H1 (cell line): ENCODE data around the gene NFE2L2. TPM values are rescaled to one million over a fixed set of nuclear protein-coding genes. Genes with fewer than 3 reads are reported as not detected.

Experiments
- CTCF ChIA-PET: fragments of 300-600 bp; sonication (Branson Sonifier 250); formaldehyde crosslinking; loops from one replicate; lab custom pipeline; 2021; ENCODE audit not compliant: partially characterized antibody; lab: Charles Lee
- POLR2A ChIA-PET: fragments of 300-600 bp; sonication (Branson Sonifier 250); formaldehyde crosslinking; loops from one replicate; lab custom pipeline; 2021; ENCODE audit warnings: inconsistent platforms; ENCODE audit not compliant: partially characterized antibody; lab: Charles Lee
- DNase-seq, 2 experiments: peaks; one replicate each; pipeline versions ENCODE4 v3.0.0 to v3.0.0-alpha.2; 2010 to 2022; ENCODE audit warnings: low spot score in 2 of 2, low read depth in 1 of 2, mixed read lengths in 1 of 2
- FAIRE-seq: peaks from 2 replicates; lab custom pipeline; 2011; peaks lifted over from hg19 to GRCh38; lab: Jason Lieb, UNC
- H2AFZ ChIP-seq: 2 replicates; pipeline ENCODE4 v1.8.1; 2012; ENCODE audit warnings: low read length, inconsistent platforms
- H2AK5ac ChIP-seq: 2 replicates; pipeline ENCODE4 v1.6.1; 2013; ENCODE audit warnings: low read depth, low read length
- H2BK120ac ChIP-seq: replicated peaks from 2 replicates; pipeline ENCODE3; 2013; ENCODE audit warnings: low read depth, low read length, inconsistent platforms
- H2BK12ac ChIP-seq: 2 replicates; pipeline ENCODE4 v1.6.1; 2013; ENCODE audit warnings: low read depth, low read length
- H2BK15ac ChIP-seq: 2 replicates; pipeline ENCODE4 v1.6.1; 2013; ENCODE audit warnings: low read length
- H2BK20ac ChIP-seq: 2 replicates; pipeline ENCODE4 v1.6.1; 2013; ENCODE audit warnings: low read length
- H2BK5ac ChIP-seq: 2 replicates; pipeline ENCODE4 v1.6.1; 2013; ENCODE audit warnings: low read depth, low read length
- H3K14ac ChIP-seq: 2 replicates; pipeline ENCODE4 v1.6.1; 2013; ENCODE audit warnings: inconsistent platforms; ENCODE audit not compliant: insufficient read length
- H3K18ac ChIP-seq: 2 replicates; pipeline ENCODE4 v1.6.1; 2013; ENCODE audit warnings: low read length; ENCODE audit errors: extremely low read depth
- H3K23ac ChIP-seq: 2 replicates; pipeline ENCODE4 v1.6.1; 2013; ENCODE audit warnings: inconsistent platforms; ENCODE audit not compliant: insufficient read length
- H3K23me2 ChIP-seq: 2 replicates; pipeline ENCODE4 v1.6.1; 2013; ENCODE audit warnings: low read depth, low read length
- H3K27ac ChIP-seq: 2 replicates; pipeline ENCODE4 v1.6.1; 2011; ENCODE audit warnings: low read depth, low read length, inconsistent platforms
- H3K27me3 ChIP-seq, 4 experiments: replicated peaks in 1 of 4; 1 replicate in 1 of 4; 2 replicates in 3 of 4; pipeline versions ENCODE4 v1.6.1 to v1.8.1; 2011 to 2013; ENCODE audit warnings: low read length in 3 of 4, mild to moderate bottlenecking in 3 of 4, inconsistent platforms in 2 of 4, mixed read lengths in 2 of 4, moderate library complexity in 1 of 4; ENCODE audit not compliant: control insufficient read depth in 3 of 4, insufficient read depth in 3 of 4; ENCODE audit errors: extremely low read depth in 1 of 4
- H3K36me3 ChIP-seq, 4 experiments: 2 replicates each; pipeline versions ENCODE4 v1.6.1 to v1.8.1; 2011 to 2013; ENCODE audit warnings: mild to moderate bottlenecking in 4 of 4, low read length in 3 of 4, moderate library complexity in 2 of 4, control low read depth in 1 of 4, inconsistent platforms in 1 of 4; ENCODE audit not compliant: insufficient read depth in 4 of 4, control insufficient read depth in 2 of 4
- H3K4ac ChIP-seq: replicated peaks from 2 replicates; pipeline ENCODE3; 2013; ENCODE audit warnings: low read length, low read depth, mixed read lengths, inconsistent platforms; ENCODE audit not compliant: insufficient read length
- H3K4me1 ChIP-seq, 4 experiments: replicated peaks in 1 of 4; 1 replicate in 1 of 4; 2 replicates in 3 of 4; pipeline versions ENCODE4 v1.6.1 to v1.8.1; 2011 to 2013; ENCODE audit warnings: low read length in 3 of 4, inconsistent platforms in 2 of 4, mixed read lengths in 1 of 4; ENCODE audit not compliant: insufficient read depth in 4 of 4, control insufficient read depth in 3 of 4
- H3K4me2 ChIP-seq, 2 experiments: 2 replicates each; pipeline versions ENCODE4 v1.6.1 to v1.8.1; 2011 to 2013; ENCODE audit warnings: low read depth in 2 of 2, low read length in 2 of 2, control low read depth in 1 of 2, inconsistent platforms in 1 of 2, mild to moderate bottlenecking in 1 of 2; ENCODE audit not compliant: insufficient read depth in 1 of 2
- H3K4me3 ChIP-seq, 4 experiments: fragments of 200-600, 300-600 bp in 1 of 4; sonication (generic), shearing (Covaris generic), sonication (Bioruptor Twin) in 1 of 4; 2 replicates each; pipeline versions ENCODE4 v1.5.1 to v1.8.1; 2011 to 2016; ENCODE audit warnings: low read length in 4 of 4, low read depth in 3 of 4, control low read depth in 2 of 4, inconsistent platforms in 2 of 4, mild to moderate bottlenecking in 2 of 4, mixed read lengths in 1 of 4, moderate library complexity in 1 of 4; ENCODE audit not compliant: insufficient read depth in 2 of 4; ENCODE audit errors: extremely low read depth in 1 of 4
- H3K56ac ChIP-seq: replicated peaks from 2 replicates; pipeline ENCODE3; 2013; ENCODE audit warnings: low read depth, mild to moderate bottlenecking, mixed read lengths, low read length, inconsistent platforms; ENCODE audit not compliant: insufficient read length
- H3K79me1 ChIP-seq: 2 replicates; pipeline ENCODE4 v1.6.1; 2013; ENCODE audit warnings: low read depth, low read length, control low read depth
- H3K79me2 ChIP-seq, 2 experiments: 2 replicates each; pipeline versions ENCODE4 v1.6.1 to v1.8.1; 2012 to 2013; ENCODE audit warnings: low read length in 2 of 2, mild to moderate bottlenecking in 2 of 2, inconsistent platforms in 1 of 2; ENCODE audit not compliant: insufficient read depth in 2 of 2, control insufficient read depth in 1 of 2
- H3K9ac ChIP-seq, 4 experiments: replicated peaks in 1 of 4; 1 replicate in 1 of 4; 2 replicates in 3 of 4; pipeline versions ENCODE4 v1.6.1 to v1.8.1; 2011 to 2013; ENCODE audit warnings: low read depth in 3 of 4, low read length in 3 of 4, control low read depth in 2 of 4, mild to moderate bottlenecking in 2 of 4, moderate library complexity in 2 of 4, inconsistent platforms in 1 of 4; ENCODE audit errors: extremely low read depth in 1 of 4
- H3K9me3 ChIP-seq, 2 experiments: 2 replicates each; pipeline versions ENCODE4 v1.6.1 to v1.8.1; 2012 to 2013; ENCODE audit warnings: mild to moderate bottlenecking in 2 of 2, moderate library complexity in 2 of 2, control low read depth in 1 of 2, inconsistent platforms in 1 of 2, low read depth in 1 of 2, low read length in 1 of 2, mixed read lengths in 1 of 2; ENCODE audit not compliant: insufficient read depth in 2 of 2
- H4K20me1 ChIP-seq, 2 experiments: replicated peaks in 1 of 2; 2 replicates each; pipeline versions ENCODE3 to v1.8.1; 2011 to 2013; ENCODE audit warnings: inconsistent platforms in 2 of 2, low read length in 2 of 2, mild to moderate bottlenecking in 1 of 2; ENCODE audit not compliant: insufficient read depth in 2 of 2, control insufficient read depth in 1 of 2
- H4K5ac ChIP-seq: 2 replicates; pipeline ENCODE4 v1.6.1; 2013; ENCODE audit warnings: low read length, low read depth, mixed read lengths, inconsistent platforms; ENCODE audit not compliant: insufficient read length
- H4K8ac ChIP-seq: 2 replicates; pipeline ENCODE4 v1.8.0; 2013; ENCODE audit warnings: mild to moderate bottlenecking, moderate library complexity, low read length, inconsistent platforms; ENCODE audit not compliant: insufficient read depth; ENCODE audit errors: extremely low read depth
- H4K91ac ChIP-seq: replicated peaks from 2 replicates; pipeline ENCODE3; 2013; ENCODE audit warnings: low read length, mixed read lengths, inconsistent platforms; ENCODE audit not compliant: insufficient read length
- MAX ChIP-seq: IDR thresholded peaks from 2 replicates; pipeline ENCODE4 v1.6.1; 2012; ENCODE audit warnings: inconsistent platforms
- POU5F1 ChIP-seq: IDR thresholded peaks from 2 replicates; pipeline ENCODE4 v1.6.1; 2011; ENCODE audit warnings: low read depth, mild to moderate bottlenecking, low read length, moderate library complexity
- WGBS, 2 experiments: shearing (Covaris generic) in 1 of 2; methylation state at CpG; one replicate each; pipeline versions ENCODE4 v1.1.6 to v1.1.7; 2013 to 2015; ENCODE audit warnings: low lambda C conversion rate in 2 of 2, mixed read lengths in 2 of 2, inconsistent platforms in 1 of 2, low coverage in 1 of 2, missing lambda C conversion rate in 1 of 2; ENCODE audit not compliant: insufficient replicate concordance in 2 of 2, insufficient coverage in 1 of 2, insufficient read length in 1 of 2; ENCODE audit errors: extremely low coverage in 1 of 2, missing lambda C conversion rate in 1 of 2; 5-methylcytosine and 5-hydroxymethylcytosine counted together
- polyA plus RNA-seq, 7 experiments: library from polyadenylated mRNA; depleted of rRNA in 3 of 7; stranded (reverse) in 5 of 7; unstranded in 2 of 7; fragments of >200 nt in 5 of 7; fragments of 200-250 nt in 2 of 7; gene quantifications; 1 replicate in 5 of 7; 2 replicates in 1 of 7; 4 replicates in 1 of 7; pipeline versions ENCODE4 v1.2.1 to v1.2.3, GENCODE V29; 2011 to 2013; ENCODE audit warnings: missing spikeins in 2 of 7, mixed read lengths in 2 of 7
- total RNA-seq: library from RNA; stranded (reverse); fragmentation: NEBNext Ultra II Directional; extraction: Animal tissue kit (Norgen Biotek cat#: 25700); gene quantifications from 2 replicates; pipeline ENCODE4 v1.2.1, GENCODE V29; 2021

NFE2L2 gene
- total and polyA plus RNA-seq, 2 of the 8 experiments (the other 6 are each of a cell fraction or from before 2014, with no cell fraction given): 33.2 to 34.5 TPM

GRCh38 chr2:177314194-177314593, 49.7 kb upstream of the NFE2L2 start:
- 92% methylated on average over 1 of the region's 1 CpG; no CpG with 5 or more reads in 1 of the 2 experiments for WGBS, 2 experiments
- POLR2A ChIA-PET: interaction anchor here (3.9 kb wide), 1 partner anchor 50 kb away, joined by 16 read pairs; the partner anchor contains the start of gene NFE2L2
- Histone ChIP-seq H2BK15ac (no peak overlapping the region), H3K27ac (no peak overlapping the region), H2BK120ac (no peak overlapping the region), H3K9ac (no peak overlapping the region), H4K5ac (no peak overlapping the region), H3K23ac (no peak overlapping the region), H3K14ac (no peak overlapping the region), H2BK12ac (no peak overlapping the region), H3K18ac (no peak overlapping the region), H2BK5ac (no peak overlapping the region), H4K8ac (no peak overlapping the region), H2AK5ac (no peak overlapping the region), H2AFZ (no peak overlapping the region), H3K56ac (no peak overlapping the region), H3K4me1 (peaks cover 0 to 5% (median 2%) of the 10 kb centered on the region in 4 experiments; a peak in 3 of 7 replicates), H3K79me1 (no peaks in the 10 kb centered on the region), H3K4me2 (no peak overlapping the region), H3K36me3 (no peaks in the 10 kb centered on the region), H3K79me2 (no peaks in the 10 kb centered on the region), H2BK20ac (no peak overlapping the region), H4K91ac (no peak overlapping the region), H3K4ac (no peak overlapping the region), H3K4me3 (no peak overlapping the region), H3K27me3 (no peaks in the 10 kb centered on the region), H3K9me3 (no peaks in the 10 kb centered on the region), H4K20me1 (no peaks in the 10 kb centered on the region), H3K23me2 (no peaks in the 10 kb centered on the region)
- TF ChIP-seq POU5F1: no peak
- TF ChIP-seq MAX: no peak
- DNase-seq: no peak
- CTCF ChIA-PET: interaction anchor here (0.6 to 2.8 kb wide), 8 partner anchors 19 to 1996 kb away, joined by 3 to 17 read pairs (median 4); partner anchors contain the start of gene NFE2L2
- no peak for FAIRE-seq
